HG03039 (cell line): ENCODE data around the gene ORM2.

Source experiments
- ATAC-seq: cut with Tn5 transposase; IDR thresholded peaks from one replicate; pipeline ENCODE4 v1.9.1; 2021; ENCODE audit warnings: mild to moderate bottlenecking, moderate library complexity; ENCODE audit not compliant: unreplicated experiment

The ORM2 gene

GRCh38 chr9:114291886-114292590 is 37.6 kb upstream of the ORM2 start:
- ATAC-seq, result no peak

- no peak for ATAC-seq
Measured at GRCh38 chr9:114294664-114295063, 35.0 kb upstream of the ORM2 start.

- ATAC-seq, result no peak
Measured at GRCh38 chr9:114296338-114296737, 33.3 kb upstream of the ORM2 start.

GRCh38 chr9:114299286-114300152 is 30.1 kb upstream of the ORM2 start:
- ATAC-seq, result no peak

GRCh38 chr9:114300153-114300845 is 29.4 kb upstream of the ORM2 start:
- no peak for ATAC-seq

- ATAC-seq, result no peak
Measured at GRCh38 chr9:114300846-114301797, 28.5 kb upstream of the ORM2 start.

GRCh38 chr9:114301798-114302565 is 27.7 kb upstream of the ORM2 start:
- no peak for ATAC-seq

GRCh38 chr9:114302727-114303126 is 26.9 kb upstream of the ORM2 start:
- no peak for ATAC-seq

- ATAC-seq, result no peak
Measured at GRCh38 chr9:114303571-114303970, 26.1 kb upstream of the ORM2 start.

GRCh38 chr9:114303977-114304376 is 25.7 kb upstream of the ORM2 start:
- ATAC-seq, result no peak

GRCh38 chr9:114304416-114305188 is 25.1 kb upstream of the ORM2 start:
- ATAC-seq, result no peak

- ATAC-seq, result no peak
Measured at GRCh38 chr9:114307899-114308267, 21.8 kb upstream of the ORM2 start.

- no peak for ATAC-seq
Measured at GRCh38 chr9:114308361-114308950, 21.2 kb upstream of the ORM2 start.

- no peak for ATAC-seq
Measured at GRCh38 chr9:114309096-114309495, 20.6 kb upstream of the ORM2 start.

- no peak for ATAC-seq
Measured at GRCh38 chr9:114310471-114311450, 18.9 kb upstream of the ORM2 start.

- ATAC-seq, result no peak
Measured at GRCh38 chr9:114311571-114312512, 17.8 kb upstream of the ORM2 start.
